ENCODE data around the gene OGFOD2. TPM values are rescaled to one million over a fixed set of nuclear protein-coding genes. Genes with fewer than 3 reads are reported as not detected.

Gene OGFOD2
- total RNA-seq, 1 experiment from 2014 or later = 8.5 TPM

- H2AFZ ChIP-seq (ENCODE audit: low read length) = no peak overlapping the region
- peaks cover 5% of the 10 kb centered on the region for H3K4me1 ChIP-seq (ENCODE audit: low read length)
- no peak overlapping the region for H3K4me2 ChIP-seq (ENCODE audit: low read depth, low read length, poor library complexity, severe bottlenecking)
- no peaks in the 10 kb centered on the region for H3K79me2 ChIP-seq (ENCODE audit: low read length)
- H3K9me3 ChIP-seq (ENCODE audit: low read length) = no peaks in the 10 kb centered on the region
- H3K27me3 ChIP-seq (ENCODE audit: low read length) = peaks cover 5% of the 10 kb centered on the region; the same call in 1 of the 2 replicates
- no peak overlapping the region for H3K4me3 ChIP-seq (ENCODE audit: low read length)
- H3K27ac ChIP-seq (ENCODE audit: low read length) = no peak overlapping the region
- no peaks in the 10 kb centered on the region for H3K9me2 ChIP-seq (replicated peaks; ENCODE audit: insufficient read depth, low read length)
- no peak overlapping the region for H3K9ac ChIP-seq (ENCODE audit: low read length)
- DNase-seq = no peak
- no peaks in the 10 kb centered on the region for H3K36me3 ChIP-seq (ENCODE audit: insufficient read depth, low read length)
- no peaks in the 10 kb centered on the region for H4K20me1 ChIP-seq (ENCODE audit: insufficient read depth, low read depth, low read length)
Measured at GRCh38 chr12:123019841-123020138, 44.7 kb downstream of the OGFOD2 start.

DNA sequence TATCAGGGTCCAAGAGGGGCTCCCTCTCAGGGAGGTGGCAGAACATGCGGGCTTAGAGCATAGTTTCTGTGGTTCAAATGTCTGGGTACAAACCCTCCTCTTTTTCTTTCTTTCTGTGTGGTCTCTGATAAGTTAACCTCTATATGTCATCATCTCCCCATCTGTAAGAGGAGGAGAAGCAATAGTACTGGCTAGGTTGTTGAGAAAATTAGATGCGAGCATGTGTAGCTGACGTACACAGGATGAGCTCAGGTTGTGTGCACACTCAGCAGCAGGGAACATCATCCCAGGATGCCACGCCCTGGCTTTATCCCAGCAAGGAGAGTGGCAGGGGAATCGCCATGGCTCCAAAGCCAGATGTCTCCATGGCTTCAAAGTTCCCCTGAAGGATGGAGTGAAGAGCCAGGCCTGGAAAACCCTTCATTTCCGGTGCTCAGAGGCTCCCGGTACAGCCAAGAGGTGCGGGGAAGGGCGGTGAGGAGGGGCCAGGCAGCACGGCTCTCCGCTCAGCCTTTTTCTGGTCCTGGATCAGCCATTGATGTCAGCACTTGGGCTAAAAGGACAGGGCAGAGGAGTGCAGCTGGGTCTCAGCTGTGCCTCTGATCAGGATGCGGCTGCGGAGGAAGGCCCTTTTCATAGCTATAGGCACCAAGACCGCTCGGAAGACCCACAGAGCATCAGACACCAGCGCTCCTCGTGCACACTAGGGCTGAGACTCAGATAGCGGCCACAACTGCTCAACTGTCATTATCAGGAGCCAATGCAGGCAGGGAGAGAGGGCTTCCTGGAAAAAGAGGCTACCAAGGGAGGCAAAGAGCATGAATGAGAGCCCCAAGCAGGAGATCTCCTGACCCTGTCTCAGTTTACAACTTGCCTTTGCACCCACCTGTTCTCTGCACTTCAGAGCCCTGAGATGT, 46.9 kb downstream of the OGFOD2 start:
- DNase-seq = no peak

DNA sequence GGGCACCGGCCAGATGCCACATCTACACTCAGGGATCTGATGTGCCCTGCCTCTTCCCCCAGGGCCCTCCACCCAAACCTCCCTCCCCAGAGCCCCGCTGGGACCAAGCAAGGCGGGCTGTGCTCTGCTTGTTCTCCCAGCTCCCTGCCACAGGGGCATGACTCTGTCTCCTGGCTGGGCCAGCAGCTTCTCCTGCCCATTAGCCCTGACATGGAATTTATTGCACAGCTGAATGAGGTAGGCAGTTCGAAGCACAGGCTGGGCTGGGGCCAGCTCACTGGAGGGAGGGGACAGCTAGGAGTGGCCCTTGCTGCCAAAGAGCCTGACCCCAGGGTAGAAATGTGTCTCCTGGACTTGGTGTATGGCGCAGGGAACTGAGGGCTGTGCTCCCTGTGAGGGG, 47.8 kb downstream of the OGFOD2 start:
- H3K27me3 ChIP-seq (ENCODE audit: low read length) = peaks cover 6% of the 10 kb centered on the region; the same call in 1 of the 2 replicates
- no peak overlapping the region for H3K27ac ChIP-seq (ENCODE audit: low read length)
- H3K9me2 ChIP-seq (replicated peaks; ENCODE audit: insufficient read depth, low read length) = no peaks in the 10 kb centered on the region
- H3K9me3 ChIP-seq (ENCODE audit: low read length) = no peaks in the 10 kb centered on the region
- no peaks in the 10 kb centered on the region for H3K36me3 ChIP-seq (ENCODE audit: insufficient read depth, low read length)
- no peaks in the 10 kb centered on the region for H3K79me2 ChIP-seq (ENCODE audit: low read length)
- no peak overlapping the region for H3K4me3 ChIP-seq (ENCODE audit: low read length)
- H4K20me1 ChIP-seq (ENCODE audit: insufficient read depth, low read depth, low read length) = no peaks in the 10 kb centered on the region
- no peak overlapping the region for H3K9ac ChIP-seq (ENCODE audit: low read length)
- H3K4me1 ChIP-seq (ENCODE audit: low read length) = peaks cover 5% of the 10 kb centered on the region
- no peak for DNase-seq
- no peak overlapping the region for H2AFZ ChIP-seq (ENCODE audit: low read length)
- no peak overlapping the region for H3K4me2 ChIP-seq (ENCODE audit: low read depth, low read length, poor library complexity, severe bottlenecking)

More for the DNA sequence above, 46.9 kb downstream of the OGFOD2 start:
- no peaks in the 10 kb centered on the region for H3K9me3 ChIP-seq (ENCODE audit: low read length)
- no peaks in the 10 kb centered on the region for H3K9me2 ChIP-seq (replicated peaks; ENCODE audit: insufficient read depth, low read length)
- no peak overlapping the region for H3K4me2 ChIP-seq (ENCODE audit: low read depth, low read length, poor library complexity, severe bottlenecking)
- H3K4me1 ChIP-seq (ENCODE audit: low read length) = peaks cover 5% of the 10 kb centered on the region
- no peaks in the 10 kb centered on the region for H3K79me2 ChIP-seq (ENCODE audit: low read length)
- no peaks in the 10 kb centered on the region for H4K20me1 ChIP-seq (ENCODE audit: insufficient read depth, low read depth, low read length)
- peaks cover 6% of the 10 kb centered on the region; the same call in 1 of the 2 replicates for H3K27me3 ChIP-seq (ENCODE audit: low read length)
- no peak overlapping the region for H3K4me3 ChIP-seq (ENCODE audit: low read length)
- H3K27ac ChIP-seq (ENCODE audit: low read length) = no peak overlapping the region
- H2AFZ ChIP-seq (ENCODE audit: low read length) = no peak overlapping the region
- H3K36me3 ChIP-seq (ENCODE audit: insufficient read depth, low read length) = no peaks in the 10 kb centered on the region
- no peak overlapping the region for H3K9ac ChIP-seq (ENCODE audit: low read length)

- Histone ChIP-seq H3K4me2 (ENCODE audit: low read depth, low read length, poor library complexity, severe bottlenecking) (no peak overlapping the region), H3K9me2 (replicated peaks; ENCODE audit: insufficient read depth, low read length) (no peaks in the 10 kb centered on the region), H3K4me1 (ENCODE audit: low read length) (peaks cover 5% of the 10 kb centered on the region), H3K27me3 (ENCODE audit: low read length) (peaks cover 6% of the 10 kb centered on the region; the same call in 1 of the 2 replicates), H3K9me3 (ENCODE audit: low read length) (no peaks in the 10 kb centered on the region), H3K4me3 (ENCODE audit: low read length) (no peak overlapping the region), H3K79me2 (ENCODE audit: low read length) (no peaks in the 10 kb centered on the region), H3K27ac (ENCODE audit: low read length) (no peak overlapping the region), H3K36me3 (ENCODE audit: insufficient read depth, low read length) (no peaks in the 10 kb centered on the region), H3K9ac (ENCODE audit: low read length) (no peak overlapping the region), H2AFZ (ENCODE audit: low read length) (no peak overlapping the region), H4K20me1 (ENCODE audit: insufficient read depth, low read depth, low read length) (no peaks in the 10 kb centered on the region)
- no peak for DNase-seq
Measured at GRCh38 chr12:123024819-123025391, 49.9 kb downstream of the OGFOD2 start.

- H3K9ac ChIP-seq (ENCODE audit: low read length) = no peak overlapping the region
- H3K27ac ChIP-seq (ENCODE audit: low read length) = no peak overlapping the region
- peaks cover 5% of the 10 kb centered on the region for H3K4me1 ChIP-seq (ENCODE audit: low read length)
- peaks cover 6% of the 10 kb centered on the region; the same call in 1 of the 2 replicates for H3K27me3 ChIP-seq (ENCODE audit: low read length)
- no peaks in the 10 kb centered on the region for H3K79me2 ChIP-seq (ENCODE audit: low read length)
- no peaks in the 10 kb centered on the region for H3K36me3 ChIP-seq (ENCODE audit: insufficient read depth, low read length)
- no peaks in the 10 kb centered on the region for H3K9me3 ChIP-seq (ENCODE audit: low read length)
- no peaks in the 10 kb centered on the region for H3K9me2 ChIP-seq (replicated peaks; ENCODE audit: insufficient read depth, low read length)
- no peak overlapping the region for H2AFZ ChIP-seq (ENCODE audit: low read length)
- H3K4me2 ChIP-seq (ENCODE audit: low read depth, low read length, poor library complexity, severe bottlenecking) = no peak overlapping the region
- no peaks in the 10 kb centered on the region for H4K20me1 ChIP-seq (ENCODE audit: insufficient read depth, low read depth, low read length)
- no peak for DNase-seq
- H3K4me3 ChIP-seq (ENCODE audit: low read length) = no peak overlapping the region
Measured at GRCh38 chr12:123026094-123026853, 51.2 kb downstream of the OGFOD2 start.

- DNase-seq = no peak
- no peaks in the 10 kb centered on the region for H4K20me1 ChIP-seq (ENCODE audit: insufficient read depth, low read depth, low read length)
- H3K4me1 ChIP-seq (ENCODE audit: low read length) = peaks cover 5% of the 10 kb centered on the region
- H3K9ac ChIP-seq (ENCODE audit: low read length) = no peak overlapping the region
- H3K79me2 ChIP-seq (ENCODE audit: low read length) = no peaks in the 10 kb centered on the region
- no peak overlapping the region for H3K4me3 ChIP-seq (ENCODE audit: low read length)
- no peak overlapping the region for H3K27ac ChIP-seq (ENCODE audit: low read length)
- no peaks in the 10 kb centered on the region for H3K9me3 ChIP-seq (ENCODE audit: low read length)
- H3K9me2 ChIP-seq (replicated peaks; ENCODE audit: insufficient read depth, low read length) = no peaks in the 10 kb centered on the region
- no peak overlapping the region for H3K4me2 ChIP-seq (ENCODE audit: low read depth, low read length, poor library complexity, severe bottlenecking)
- peaks cover 6% of the 10 kb centered on the region; the same call in 1 of the 2 replicates for H3K27me3 ChIP-seq (ENCODE audit: low read length)
- no peak overlapping the region for H2AFZ ChIP-seq (ENCODE audit: low read length)
- H3K36me3 ChIP-seq (ENCODE audit: insufficient read depth, low read length) = no peaks in the 10 kb centered on the region
Measured at GRCh38 chr12:123027726-123028445, 52.8 kb downstream of the OGFOD2 start.

- Histone ChIP-seq H4K20me1 (ENCODE audit: insufficient read depth, low read depth, low read length) (no peaks in the 10 kb centered on the region), H3K27me3 (ENCODE audit: low read length) (peaks cover 6% of the 10 kb centered on the region; the same call in 1 of the 2 replicates), H3K9ac (ENCODE audit: low read length) (no peak overlapping the region), H3K27ac (ENCODE audit: low read length) (no peak overlapping the region), H3K79me2 (ENCODE audit: low read length) (no peaks in the 10 kb centered on the region), H3K4me3 (ENCODE audit: low read length) (no peak overlapping the region), H3K4me1 (ENCODE audit: low read length) (peaks cover 5% of the 10 kb centered on the region), H3K4me2 (ENCODE audit: low read depth, low read length, poor library complexity, severe bottlenecking) (no peak overlapping the region), H3K9me3 (ENCODE audit: low read length) (no peaks in the 10 kb centered on the region), H3K36me3 (ENCODE audit: insufficient read depth, low read length) (no peaks in the 10 kb centered on the region), H3K9me2 (replicated peaks; ENCODE audit: insufficient read depth, low read length) (no peaks in the 10 kb centered on the region), H2AFZ (ENCODE audit: low read length) (no peak overlapping the region)
- DNase-seq = no peak
Measured at GRCh38 chr12:123028475-123028874, 53.4 kb downstream of the OGFOD2 start.
